SH-SY5Y (cell line): ENCODE measurements around the gene SLC38A10.

Experiments used
- GATA2 ChIP-seq: IDR thresholded peaks from 2 replicates; pipeline ENCODE4 v1.6.1; 2011; ENCODE audit warnings: mild to moderate bottlenecking, low read depth, low read length
- GATA3 ChIP-seq: IDR thresholded peaks from 2 replicates; pipeline ENCODE4 v1.6.1; 2011; ENCODE audit warnings: low read depth, mild to moderate bottlenecking, low read length, moderate library complexity

GRCh38 chr17:81222906-81223761, 72.0 kb downstream of the SLC38A10 start, which contains the start of gene CEP131:
- TF ChIP-seq GATA2: no peak
- TF ChIP-seq GATA3: no peak
